IMR-90 (cell line): Measurements from ENCODE around the gene CDS1. TPM values are rescaled to one million over a fixed set of nuclear protein-coding genes. Genes with fewer than 3 reads are reported as not detected.

Experiments
- ATAC-seq: fragments of 200-7000 bp; cut with Tn5 transposase; 2 replicates; pipeline ENCODE4 v1.9.1; 2020; ENCODE audit warnings: low read depth, mild to moderate bottlenecking, moderate library complexity
- BruUV-seq: library from RNA; stranded (reverse); fragments of 400-500 nt; replicated peaks from 2 replicates; lab custom pipeline; 2021; lab: Mats Ljungman, UMichigan
- CTCF ChIA-PET: fragments of 300-600 bp; formaldehyde crosslinking; extraction: SDS; loops from one replicate; lab custom pipeline; 2021; ENCODE audit warnings: antibody characterized with exemption; lab: Yijun Ruan, JAX
- POLR2A ChIA-PET: fragments of 300-600 bp; sonication (Branson Sonifier 250); formaldehyde crosslinking; loops from one replicate; lab custom pipeline; 2022; ENCODE audit warnings: antibody characterized with exemption; ENCODE audit not compliant: unreplicated experiment; lab: Charles Lee
- DNase-seq: peaks from one replicate; pipeline ENCODE4 v3.0.0; 2013
- H2AFZ ChIP-seq: replicated peaks from 2 replicates; pipeline ENCODE3; 2013; ENCODE audit warnings: low read length, mild to moderate bottlenecking; ENCODE audit not compliant: poor library complexity
- H2AK5ac ChIP-seq: 2 replicates; pipeline ENCODE4 v1.6.1; 2013; ENCODE audit warnings: low read depth, low read length, inconsistent platforms
- H2AK9ac ChIP-seq: replicated peaks from 2 replicates; pipeline ENCODE3; 2013; ENCODE audit warnings: mild to moderate bottlenecking, low read depth, low read length, moderate library complexity; ENCODE audit not compliant: poor library complexity
- H2BK120ac ChIP-seq: 2 replicates; pipeline ENCODE4 v1.6.1; 2013; ENCODE audit warnings: low read depth, low read length, inconsistent platforms
- H2BK15ac ChIP-seq: 3 replicates; pipeline ENCODE4 v1.6.1; 2013; ENCODE audit warnings: low read depth, low read length, inconsistent platforms
- H2BK20ac ChIP-seq: 2 replicates; pipeline ENCODE4 v1.6.1; 2013; ENCODE audit warnings: low read depth, mild to moderate bottlenecking, inconsistent platforms, low read length, moderate library complexity
- H2BK5ac ChIP-seq: 2 replicates; pipeline ENCODE4 v1.6.1; 2013; ENCODE audit warnings: mild to moderate bottlenecking, low read depth, low read length, inconsistent platforms; ENCODE audit not compliant: poor library complexity, severe bottlenecking
- H3K14ac ChIP-seq: replicated peaks from 2 replicates; pipeline ENCODE4 v1.6.1; 2013; ENCODE audit warnings: low read depth, low read length, inconsistent platforms
- H3K18ac ChIP-seq: 2 replicates; pipeline ENCODE4 v1.6.1; 2013; ENCODE audit warnings: low read depth, low read length, control low read depth
- H3K23ac ChIP-seq: 2 replicates; pipeline ENCODE4 v1.6.1; 2013; ENCODE audit warnings: low read depth, low read length, inconsistent platforms
- H3K27ac ChIP-seq: 2 replicates; pipeline ENCODE4 v1.5.1; 2013; ENCODE audit warnings: mild to moderate bottlenecking, control low read depth, low read length; ENCODE audit not compliant: insufficient read depth
- H3K27me3 ChIP-seq: 2 replicates; pipeline ENCODE4 v1.6.1; 2013; ENCODE audit warnings: low read length; ENCODE audit not compliant: control insufficient read depth, insufficient read depth
- H3K36me3 ChIP-seq: 2 replicates; pipeline ENCODE4 v1.6.1; 2013; ENCODE audit warnings: low read length, mixed read lengths; ENCODE audit not compliant: control insufficient read depth, insufficient read depth
- H3K4ac ChIP-seq: 2 replicates; pipeline ENCODE4 v1.6.1; 2013; ENCODE audit warnings: low read depth, low read length, inconsistent platforms
- H3K4me1 ChIP-seq: 2 replicates; pipeline ENCODE4 v1.6.1; 2013; ENCODE audit warnings: low read length, mixed read lengths; ENCODE audit not compliant: control insufficient read depth, insufficient read depth
- H3K4me2 ChIP-seq: 2 replicates; pipeline ENCODE4 v1.6.1; 2013; ENCODE audit warnings: low read depth, mild to moderate bottlenecking, control low read depth, low read length, moderate library complexity
- H3K4me3 ChIP-seq: 2 replicates; pipeline ENCODE4 v1.5.1; 2013; ENCODE audit warnings: low read depth, mild to moderate bottlenecking, control low read depth, low read length, moderate library complexity; ENCODE audit not compliant: insufficient read depth
- H3K56ac ChIP-seq: 2 replicates; pipeline ENCODE4 v1.6.1; 2013; ENCODE audit warnings: low read length, inconsistent platforms; ENCODE audit not compliant: insufficient read depth; ENCODE audit errors: extremely low read depth
- H3K79me1 ChIP-seq, 2 experiments: 2 replicates each; pipeline ENCODE4 v1.6.1; 2013; ENCODE audit warnings: low read length in 2 of 2, inconsistent platforms in 1 of 2, low read depth in 1 of 2
- H3K9ac ChIP-seq: 2 replicates; pipeline ENCODE4 v1.6.1; 2013; ENCODE audit warnings: low read depth, low read length, control low read depth
- H3K9me1 ChIP-seq: 2 replicates; pipeline ENCODE4 v1.6.1; 2013; ENCODE audit warnings: low read length, inconsistent platforms; ENCODE audit not compliant: insufficient read depth
- H3K9me3 ChIP-seq: 2 replicates; pipeline ENCODE4 v1.6.1; 2013; ENCODE audit warnings: low read length; ENCODE audit not compliant: control insufficient read depth, insufficient read depth
- H4K20me1 ChIP-seq: 2 replicates; pipeline ENCODE4 v1.6.1; 2013; ENCODE audit warnings: low read length, inconsistent platforms; ENCODE audit not compliant: insufficient read depth
- H4K5ac ChIP-seq: 2 replicates; pipeline ENCODE4 v1.6.1; 2013; ENCODE audit warnings: mild to moderate bottlenecking, low read depth, low read length, control low read depth
- H4K8ac ChIP-seq, 2 experiments: 2 replicates each; pipeline ENCODE4 v1.6.1; 2013; ENCODE audit warnings: low read depth in 2 of 2, low read length in 2 of 2, control low read depth in 1 of 2, inconsistent platforms in 1 of 2
- H4K91ac ChIP-seq: 2 replicates; pipeline ENCODE4 v1.6.1; 2013; ENCODE audit warnings: low read depth, low read length, inconsistent platforms; ENCODE audit not compliant: insufficient read depth
- MAZ ChIP-seq: IDR thresholded peaks from 2 replicates; pipeline ENCODE4 v1.6.1; 2012; ENCODE audit warnings: low read depth, mild to moderate bottlenecking, low read length, improper control_type of control experiment, moderate library complexity, borderline replicate concordance
- MXI1 ChIP-seq: IDR thresholded peaks from 2 replicates; pipeline ENCODE4 v1.6.1; 2012; ENCODE audit warnings: low read depth, mild to moderate bottlenecking, low read length, moderate library complexity, borderline replicate concordance
- NFE2L2 ChIP-seq: fragments of 150-350 bp; IDR thresholded peaks from 2 replicates; pipeline ENCODE4 v1.6.1; 2016; ENCODE audit warnings: low read depth, mild to moderate bottlenecking, low read length
- POLR2A ChIP-seq: IDR thresholded peaks from 2 replicates; pipeline ENCODE4 v1.6.1; 2012; ENCODE audit warnings: mild to moderate bottlenecking, low read depth, low read length
- SMC3 ChIP-seq: fragments of 150-350 bp; IDR thresholded peaks from 2 replicates; pipeline ENCODE4 v1.6.1; 2016; ENCODE audit warnings: low read depth, mild to moderate bottlenecking, antibody characterized with exemption, low read length, moderate library complexity
- dilution Hi-C: fragments of 300-500 bp; cut with HindIII; formaldehyde crosslinking; loops from one replicate; pipeline ENCODE4 v1.14.3; 2018; ENCODE audit warnings: low sequenced_read_pairs; ENCODE audit not compliant: unreplicated experiment
- in situ Hi-C: fragments of 300-500 bp; cut with MboI; formaldehyde crosslinking; loops from 3 replicates; pipeline ENCODE4 v1.14.3; 2019; ENCODE audit warnings: low sequenced_read_pairs, inconsistent platforms, mixed read lengths
- intact Hi-C: fragments of 100-400 bp; cut with micrococcal nuclease; formaldehyde crosslinking; loops from 2 replicates; pipeline ENCODE4 v1.10.0; 2022
- polyA plus RNA-seq, 3 experiments: library from polyadenylated mRNA; depleted of rRNA; stranded (reverse); fragments of >200 nt; gene quantifications; 2 replicates each; pipeline ENCODE4 v1.2.3, GENCODE V29; 2012; ENCODE audit warnings: low replicate concordance in 1 of 3
- total RNA-seq: library from RNA; depleted of rRNA; stranded (reverse); fragments of >200 nt; gene quantifications from 2 replicates; pipeline ENCODE4 v1.2.3, GENCODE V29; 2012
- TF ChIP-seq, protein P1 (sequence below): fragments of 150-350 bp; IDR thresholded peaks from 2 replicates; pipeline ENCODE4 v1.6.1; 2017; ENCODE audit warnings: mild to moderate bottlenecking, antibody characterized with exemption, low read length, low read depth

CDS1 gene
- total and polyA plus RNA-seq, 2 of the 4 experiments (the other 2 are of a cell fraction): under 0.01 to 0.02 TPM

DNA sequence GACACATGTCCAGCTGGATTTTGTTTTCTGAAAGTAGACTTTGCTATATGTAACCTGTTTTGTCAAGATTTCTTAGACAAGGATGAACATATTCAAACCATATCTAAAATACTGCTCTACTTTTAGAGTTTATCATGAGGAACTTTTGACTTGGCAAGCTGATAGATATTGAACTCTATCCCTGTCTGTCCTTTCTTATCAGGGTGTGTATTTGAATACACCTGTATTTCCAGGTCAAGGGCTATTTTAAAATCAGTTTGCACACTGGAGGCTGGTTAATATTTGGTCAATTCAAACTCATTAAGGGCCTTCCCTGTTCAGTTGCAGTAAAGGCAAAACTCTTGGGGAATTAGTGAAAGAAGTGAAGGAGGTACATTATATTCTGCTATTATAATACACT, 2.3 kb downstream of the CDS1 start:
- in situ Hi-C loops: no loop called here
- dilution Hi-C loops: no loop called here
- no TSS peak for BruUV-seq
- no peak overlapping the region for H3K9ac ChIP-seq
- intact Hi-C loops: no loop called here
- H2AFZ ChIP-seq: no peak overlapping the region
- TF ChIP-seq MXI1 (no peak), MAZ (no peak), POLR2A (no peak), SMC3 (no peak), NFE2L2 (no peak)
- TF ChIP-seq, protein P1, sequence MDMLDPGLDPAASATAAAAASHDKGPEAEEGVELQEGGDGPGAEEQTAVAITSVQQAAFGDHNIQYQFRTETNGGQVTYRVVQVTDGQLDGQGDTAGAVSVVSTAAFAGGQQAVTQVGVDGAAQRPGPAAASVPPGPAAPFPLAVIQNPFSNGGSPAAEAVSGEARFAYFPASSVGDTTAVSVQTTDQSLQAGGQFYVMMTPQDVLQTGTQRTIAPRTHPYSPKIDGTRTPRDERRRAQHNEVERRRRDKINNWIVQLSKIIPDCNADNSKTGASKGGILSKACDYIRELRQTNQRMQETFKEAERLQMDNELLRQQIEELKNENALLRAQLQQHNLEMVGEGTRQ: no peak
- no peaks in the 10 kb centered on the region for H3K9me3 ChIP-seq
- no peak overlapping the region for H4K91ac ChIP-seq
- no peak overlapping the region for H3K4ac ChIP-seq
- no peak overlapping the region for H2BK20ac ChIP-seq
- no peaks in the 10 kb centered on the region for H3K9me1 ChIP-seq
- H3K27ac ChIP-seq: no peak overlapping the region
- no peak overlapping the region for H2AK9ac ChIP-seq
- H3K14ac ChIP-seq: no peak overlapping the region
- no peak overlapping the region for H3K4me3 ChIP-seq
- H3K4me1 ChIP-seq: no peaks in the 10 kb centered on the region
- H2AK5ac ChIP-seq: no peak overlapping the region
- no peak overlapping the region for H4K5ac ChIP-seq
- H4K8ac ChIP-seq: no peak overlapping the region
- peaks cover 44% of the 10 kb centered on the region for H3K27me3 ChIP-seq
- H3K79me1 ChIP-seq: no peaks in the 10 kb centered on the region
- ChIA-PET CTCF (no interaction called here), POLR2A (no interaction called here)
- ATAC-seq (no peak), DNase-seq (no peak)
- H3K18ac ChIP-seq: no peak overlapping the region
- no peak overlapping the region for H3K56ac ChIP-seq
- no peak overlapping the region for H2BK5ac ChIP-seq
- no peak overlapping the region for H2BK120ac ChIP-seq
- H4K20me1 ChIP-seq: no peaks in the 10 kb centered on the region
- H3K4me2 ChIP-seq: no peak overlapping the region
- H2BK15ac ChIP-seq: no peak overlapping the region
- H3K23ac ChIP-seq: no peak overlapping the region
- H3K36me3 ChIP-seq: no peaks in the 10 kb centered on the region
